ENCODE data around the gene CDH2.

DNA sequence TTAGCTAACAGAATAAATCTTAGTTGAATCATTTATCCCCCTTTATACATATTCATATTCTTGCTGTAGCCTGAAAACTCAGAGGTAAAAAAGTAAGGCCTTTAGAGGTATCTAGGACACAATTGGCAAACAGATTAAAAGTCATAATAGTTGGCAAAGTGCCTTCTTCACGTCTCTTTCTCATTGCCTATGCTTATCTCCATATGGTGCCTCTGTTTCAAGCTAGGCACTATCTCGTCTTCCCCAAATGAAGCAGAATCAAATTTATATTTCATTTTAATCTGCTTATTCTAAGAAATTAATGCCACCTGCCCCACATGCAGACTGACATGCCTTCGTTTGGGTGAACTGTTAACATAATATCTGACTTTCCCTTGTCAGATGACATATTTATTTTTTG, 245.4 kb downstream of the CDH2 start:
- TF ChIP-seq, protein P1, sequence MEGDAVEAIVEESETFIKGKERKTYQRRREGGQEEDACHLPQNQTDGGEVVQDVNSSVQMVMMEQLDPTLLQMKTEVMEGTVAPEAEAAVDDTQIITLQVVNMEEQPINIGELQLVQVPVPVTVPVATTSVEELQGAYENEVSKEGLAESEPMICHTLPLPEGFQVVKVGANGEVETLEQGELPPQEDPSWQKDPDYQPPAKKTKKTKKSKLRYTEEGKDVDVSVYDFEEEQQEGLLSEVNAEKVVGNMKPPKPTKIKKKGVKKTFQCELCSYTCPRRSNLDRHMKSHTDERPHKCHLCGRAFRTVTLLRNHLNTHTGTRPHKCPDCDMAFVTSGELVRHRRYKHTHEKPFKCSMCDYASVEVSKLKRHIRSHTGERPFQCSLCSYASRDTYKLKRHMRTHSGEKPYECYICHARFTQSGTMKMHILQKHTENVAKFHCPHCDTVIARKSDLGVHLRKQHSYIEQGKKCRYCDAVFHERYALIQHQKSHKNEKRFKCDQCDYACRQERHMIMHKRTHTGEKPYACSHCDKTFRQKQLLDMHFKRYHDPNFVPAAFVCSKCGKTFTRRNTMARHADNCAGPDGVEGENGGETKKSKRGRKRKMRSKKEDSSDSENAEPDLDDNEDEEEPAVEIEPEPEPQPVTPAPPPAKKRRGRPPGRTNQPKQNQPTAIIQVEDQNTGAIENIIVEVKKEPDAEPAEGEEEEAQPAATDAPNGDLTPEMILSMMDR (IDR thresholded peaks at IDR 0.05): no peak
- TF ChIP-seq POLR2AphosphoS5 (IDR thresholded peaks at IDR 0.05) (no peak), POLR2A (IDR thresholded peaks at IDR 0.05) (no peak)
